ENCODE measurements around the gene CDKAL1. TPM values are rescaled to one million over a fixed set of nuclear protein-coding genes. Genes with fewer than 3 reads are reported as not detected.
A peak's percentile ranks its signal among the peaks of the same experiment; 100 is the strongest.

The CDKAL1 gene
- total and polyA plus RNA-seq, 9 of the 15 experiments (the other 6 are each of a cell fraction or from before 2014, with no cell fraction given): 11.2 to 36.3 (median 20.1) TPM

DNA sequence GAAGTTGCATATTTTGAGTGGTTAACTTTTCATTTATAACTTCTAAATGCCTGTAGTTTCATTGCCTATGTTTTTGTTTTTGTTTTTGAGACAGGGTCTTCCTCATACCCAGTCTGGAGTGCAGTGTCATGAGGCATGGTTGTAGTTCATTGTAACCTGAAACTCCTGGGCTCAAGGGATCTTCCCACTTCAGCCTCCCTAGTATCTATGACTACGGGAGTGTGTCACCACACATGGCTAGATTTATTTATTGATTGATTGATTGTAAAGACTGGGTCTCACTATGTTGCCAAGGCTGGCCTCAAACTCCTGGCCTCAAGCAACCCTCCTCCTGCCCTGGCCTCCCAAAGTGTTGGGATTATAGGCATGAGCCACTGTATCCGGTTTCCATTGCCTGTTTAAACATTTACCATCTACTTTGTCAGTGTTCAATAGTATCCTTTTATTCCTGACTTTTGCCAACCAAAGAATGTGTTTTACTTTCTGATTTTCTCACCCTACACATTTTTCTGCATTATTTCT is 144.6 kb downstream of the CDKAL1 start (continued):
- TF ChIP-seq ZBTB26 (CRISPR knock-in tag; IDR thresholded peaks at IDR 0.05) (no peak), ZNF77 (CRISPR knock-in tag; IDR thresholded peaks at IDR 0.05) (no peak), LEF1 (IDR thresholded peaks at IDR 0.05) (no peak), MEIS2 (IDR thresholded peaks at IDR 0.05; ENCODE audit: partially characterized antibody) (peak; percentile 51)
- TF ChIP-seq, protein P1, sequence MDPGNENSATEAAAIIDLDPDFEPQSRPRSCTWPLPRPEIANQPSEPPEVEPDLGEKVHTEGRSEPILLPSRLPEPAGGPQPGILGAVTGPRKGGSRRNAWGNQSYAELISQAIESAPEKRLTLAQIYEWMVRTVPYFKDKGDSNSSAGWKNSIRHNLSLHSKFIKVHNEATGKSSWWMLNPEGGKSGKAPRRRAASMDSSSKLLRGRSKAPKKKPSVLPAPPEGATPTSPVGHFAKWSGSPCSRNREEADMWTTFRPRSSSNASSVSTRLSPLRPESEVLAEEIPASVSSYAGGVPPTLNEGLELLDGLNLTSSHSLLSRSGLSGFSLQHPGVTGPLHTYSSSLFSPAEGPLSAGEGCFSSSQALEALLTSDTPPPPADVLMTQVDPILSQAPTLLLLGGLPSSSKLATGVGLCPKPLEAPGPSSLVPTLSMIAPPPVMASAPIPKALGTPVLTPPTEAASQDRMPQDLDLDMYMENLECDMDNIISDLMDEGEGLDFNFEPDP (CRISPR knock-in tag; IDR thresholded peaks at IDR 0.05): no peak

- Histone ChIP-seq H3K4me3 (no peak overlapping the region), H3K79me2 (ENCODE audit: control insufficient read depth, insufficient read depth, low read length) (0 out of 3 replicates have a peak, but pooled peaks cover 9% of the 10 kb centered on the region), H3K9ac (ENCODE audit: insufficient read depth in 1 of 2, low read depth in 2 of 2, low read length in 2 of 2) (no peak overlapping the region), H3K4me2 (ENCODE audit: insufficient read depth, low read length) (no peak overlapping the region), H3K4me1 (replicated peaks in 1 of 2; ENCODE audit: control insufficient read depth in 2 of 2, insufficient read depth in 2 of 2, low read length in 2 of 2) (no peaks in the 10 kb centered on the region; a peak in 1 of 5 replicates), H3K9me3 (replicated peaks; ENCODE audit: control insufficient read depth, insufficient read depth, low read depth, low read length) (no peaks in the 10 kb centered on the region), H2AFZ (ENCODE audit: low read depth, low read length) (no peak overlapping the region), H3K27me3 (ENCODE audit: control insufficient read depth in 2 of 2, insufficient read depth in 2 of 2, low read length in 2 of 2) (no peaks in the 10 kb centered on the region), H4K20me1 (replicated peaks; ENCODE audit: control insufficient read depth, insufficient read depth, low read length) (no peaks in the 10 kb centered on the region), H3K27ac (ENCODE audit: extremely low read depth, low read depth, low read length) (no peak overlapping the region), H3K36me3 (ENCODE audit: control insufficient read depth, insufficient read depth, low read length) (no peaks in the 10 kb centered on the region), H3K9me1 (ENCODE audit: control insufficient read depth, insufficient read depth, low read length) (no peaks in the 10 kb centered on the region)
- CTCF ChIA-PET (ENCODE audit: low intra/inter-chr PET ratio): no interaction called here
- 85% methylated on average over 4 of the region's 4 CpGs for WGBS (ENCODE audit: insufficient coverage, low coverage, missing lambda C conversion rate)
- TF ChIP-seq ZNF280B (CRISPR knock-in tag; IDR thresholded peaks at IDR 0.05): no peak
- TF ChIP-seq RBM17 (IDR thresholded peaks at IDR 0.05; ENCODE audit: borderline replicate concordance, low read depth, low read length): no peak
- no peak for TF ChIP-seq ID3 (CRISPR knock-in tag; IDR thresholded peaks at IDR 0.05)
- TF ChIP-seq ID3 (tag; IDR thresholded peaks at IDR 0.05): no peak
- TF ChIP-seq NBN (IDR thresholded peaks at IDR 0.05; ENCODE audit: low read depth): no peak
- no peak for TF ChIP-seq IFI16 (CRISPR knock-in tag; IDR thresholded peaks at IDR 0.05)
- TF ChIP-seq PURB (CRISPR knock-in tag; IDR thresholded peaks at IDR 0.05; ENCODE audit: low read depth): no peak
- TF ChIP-seq, protein P2, sequence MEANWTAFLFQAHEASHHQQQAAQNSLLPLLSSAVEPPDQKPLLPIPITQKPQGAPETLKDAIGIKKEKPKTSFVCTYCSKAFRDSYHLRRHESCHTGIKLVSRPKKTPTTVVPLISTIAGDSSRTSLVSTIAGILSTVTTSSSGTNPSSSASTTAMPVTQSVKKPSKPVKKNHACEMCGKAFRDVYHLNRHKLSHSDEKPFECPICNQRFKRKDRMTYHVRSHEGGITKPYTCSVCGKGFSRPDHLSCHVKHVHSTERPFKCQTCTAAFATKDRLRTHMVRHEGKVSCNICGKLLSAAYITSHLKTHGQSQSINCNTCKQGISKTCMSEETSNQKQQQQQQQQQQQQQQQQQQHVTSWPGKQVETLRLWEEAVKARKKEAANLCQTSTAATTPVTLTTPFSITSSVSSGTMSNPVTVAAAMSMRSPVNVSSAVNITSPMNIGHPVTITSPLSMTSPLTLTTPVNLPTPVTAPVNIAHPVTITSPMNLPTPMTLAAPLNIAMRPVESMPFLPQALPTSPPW (CRISPR knock-in tag; IDR thresholded peaks at IDR 0.05): no peak
- TF ChIP-seq ZKSCAN8 (CRISPR knock-in tag; IDR thresholded peaks at IDR 0.05): no peak
- TF ChIP-seq ELF2 (CRISPR knock-in tag; IDR thresholded peaks at IDR 0.05): no peak
- no TSS peak for BruUV-seq (replicated peaks)
- POLR2A ChIA-PET: interaction anchor here (0.6 to 1.7 kb wide), 3 partner anchors 9 to 23 kb away, joined by 3 to 5 read pairs (median 3); no protein-coding TSS in a partner anchor
- no peak for FAIRE-seq
- intact Hi-C loops (cut with micrococcal nuclease): no loop called here
- no peak for ATAC-seq
- in situ Hi-C loops (cut with MboI): no loop called here
- DNase-seq (ENCODE audit: extremely low read depth in 1 of 4, low spot score in 3 of 4): no peak
These were observed 146.5 kb downstream of the CDKAL1 start for GRCh38 chr6:20680697-20681165.

Data from K562 (cell line).